Spinal cord (tissue), 10 donors: ENCODE measurements around the gene TEX35. TPM values are rescaled to one million over a fixed set of nuclear protein-coding genes. Genes with fewer than 3 reads are reported as not detected.
A peak's percentile ranks its signal among the peaks of the same experiment; 100 is the strongest.

Experiments used
- DNase-seq, 6 donors: peaks; one replicate each; pipeline versions ENCODE4 v3.0.0 to v3.0.0-alpha.2; 2013 to 2015; ENCODE audit warnings: low spot score in 6 of 6, low read depth in 4 of 6
- H3K27ac ChIP-seq: one replicate; pipeline ENCODE4 v1.5.1; 2013; ENCODE audit warnings: low read depth, low read length, control low read depth
- H3K27me3 ChIP-seq: one replicate; pipeline ENCODE4 v1.6.1; 2013; ENCODE audit warnings: low read length; ENCODE audit not compliant: control insufficient read depth, insufficient read depth
- H3K36me3 ChIP-seq: one replicate; pipeline ENCODE4 v1.6.1; 2013; ENCODE audit warnings: low read length; ENCODE audit not compliant: control insufficient read depth, insufficient read depth
- H3K4me1 ChIP-seq: one replicate; pipeline ENCODE4 v1.6.1; 2013; ENCODE audit warnings: low read length; ENCODE audit not compliant: control insufficient read depth, insufficient read depth
- H3K4me3 ChIP-seq: one replicate; pipeline ENCODE4 v1.5.1; 2013; ENCODE audit warnings: low read depth, low read length, control low read depth
- H3K9me3 ChIP-seq: one replicate; pipeline ENCODE4 v1.6.1; 2013; ENCODE audit warnings: low read length; ENCODE audit not compliant: control insufficient read depth, insufficient read depth
- WGBS: methylation state at CpG from one replicate; pipeline ENCODE4 v1.1.5; 2013; ENCODE audit warnings: missing lambda C conversion rate; ENCODE audit not compliant: insufficient coverage; 5-methylcytosine and 5-hydroxymethylcytosine counted together
- polyA plus RNA-seq, 2 donors: library from polyadenylated mRNA; unstranded; fragments of 120-200 nt; gene quantifications; one replicate each; pipeline ENCODE4 v1.2.1, GENCODE V29; 2013; ENCODE audit not compliant: insufficient read length in 2 of 2
- total RNA-seq, 2 donors: library from RNA; depleted of rRNA in 1 of 2; stranded (reverse); fragments of 120-200 nt in 1 of 2; fragments of >200 nt in 1 of 2; gene quantifications; one replicate each; pipeline versions ENCODE4 v1.2.3 to v1.2.4, GENCODE V29; 2013 to 2014
- donor health status: healthy.

TEX35 gene
- total and polyA plus RNA-seq, 4 donors = 0.22 TPM; not detected in 3

- DNase-seq = no peak
- no peak overlapping the region for H3K27ac ChIP-seq
- H3K27me3 ChIP-seq = no peaks in the 10 kb centered on the region
- no peaks in the 10 kb centered on the region for H3K9me3 ChIP-seq
- WGBS = 92% methylated on average over 6 of the region's 8 CpGs
- peaks cover 5% of the 10 kb centered on the region for H3K4me1 ChIP-seq
- H3K4me3 ChIP-seq = no peak overlapping the region
- H3K36me3 ChIP-seq = no peaks in the 10 kb centered on the region
Measured at GRCh38 chr1:178529364-178530036, 16.6 kb downstream of the TEX35 start.

- Histone ChIP-seq H3K9me3 (no peaks in the 10 kb centered on the region), H3K36me3 (no peaks in the 10 kb centered on the region), H3K27ac (no peak overlapping the region), H3K4me3 (no peak overlapping the region), H3K27me3 (no peaks in the 10 kb centered on the region), H3K4me1 (peaks cover 5% of the 10 kb centered on the region)
- WGBS = 92% methylated on average over 2 of the region's 2 CpGs
- no peak for DNase-seq
Measured at GRCh38 chr1:178530037-178530402, 17.1 kb downstream of the TEX35 start.

- DNase-seq = no peak
- H3K36me3 ChIP-seq = no peaks in the 10 kb centered on the region
- no peaks in the 10 kb centered on the region for H3K27me3 ChIP-seq
- WGBS = 87% methylated on average over 3 of the region's 3 CpGs
- H3K4me3 ChIP-seq = no peak overlapping the region
- no peak overlapping the region for H3K27ac ChIP-seq
- H3K9me3 ChIP-seq = no peaks in the 10 kb centered on the region
- H3K4me1 ChIP-seq = peaks cover 5% of the 10 kb centered on the region
Measured at GRCh38 chr1:178530502-178530901, 17.6 kb downstream of the TEX35 start.

DNA sequence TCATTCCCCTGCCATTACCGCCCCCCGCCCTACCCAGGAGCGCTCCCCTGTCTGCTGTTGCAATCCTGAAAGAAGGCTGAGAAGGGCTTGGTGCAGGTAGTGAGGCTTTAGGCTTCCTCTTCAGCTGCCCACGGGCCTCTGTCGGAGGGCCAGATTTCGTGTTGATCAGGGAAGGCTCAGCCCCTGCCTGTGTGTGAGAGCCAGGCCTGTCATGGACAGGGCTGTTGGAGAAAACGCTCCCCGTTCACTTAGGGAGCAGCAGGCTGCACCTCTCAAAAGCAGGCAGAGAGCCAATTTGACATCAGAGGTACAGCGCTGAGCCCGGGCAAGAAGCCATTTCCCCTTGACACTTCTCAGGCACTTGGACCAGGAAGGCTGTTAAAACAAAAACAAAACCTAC lies 19.0 kb downstream of the TEX35 start:
- Histone ChIP-seq H3K4me3 (no peak overlapping the region), H3K27me3 (no peaks in the 10 kb centered on the region), H3K9me3 (no peaks in the 10 kb centered on the region), H3K27ac (no peak overlapping the region), H3K36me3 (no peaks in the 10 kb centered on the region), H3K4me1 (peaks cover 9% of the 10 kb centered on the region)
- DNase-seq = no peak
- WGBS = 70% methylated on average over 10 of the region's 10 CpGs

DNA sequence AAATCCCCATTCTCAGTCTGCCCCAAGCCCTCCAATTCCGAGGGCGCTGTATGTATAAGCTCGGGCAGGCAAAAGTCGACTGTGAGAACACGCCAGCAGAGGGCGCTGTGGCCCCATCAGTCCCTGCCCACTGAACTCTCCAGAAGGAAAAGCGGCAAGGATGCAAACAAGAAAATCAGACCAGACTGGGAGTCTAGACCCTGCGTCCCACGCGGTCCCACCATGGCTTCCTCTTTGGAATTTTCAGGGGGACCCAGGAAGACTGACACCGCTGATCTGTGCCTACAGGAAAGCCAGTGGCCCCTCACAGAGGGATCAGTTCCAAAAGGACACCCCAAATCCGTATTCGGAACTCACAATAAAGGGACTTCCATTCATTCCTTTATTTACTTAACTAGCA lies 19.5 kb downstream of the TEX35 start:
- no peak overlapping the region for H3K4me3 ChIP-seq
- DNase-seq = peak; percentile 40 to 92 (median 70)

GRCh38 chr1:178533121-178533946 lies 20.4 kb downstream of the TEX35 start:
- Histone ChIP-seq H3K9me3 (no peaks in the 10 kb centered on the region), H3K27ac (no peak overlapping the region), H3K4me3 (no peak overlapping the region), H3K27me3 (no peaks in the 10 kb centered on the region), H3K36me3 (no peaks in the 10 kb centered on the region), H3K4me1 (peaks cover 21% of the 10 kb centered on the region)
- WGBS = 94% methylated on average over 9 of the region's 9 CpGs
- DNase-seq = no peak

More for the DNA sequence above, 19.5 kb downstream of the TEX35 start:
- Histone ChIP-seq H3K4me1 (peaks cover 14% of the 10 kb centered on the region), H3K9me3 (no peaks in the 10 kb centered on the region), H3K27ac (no peak overlapping the region), H3K27me3 (no peaks in the 10 kb centered on the region), H3K36me3 (no peaks in the 10 kb centered on the region)
- WGBS = 5% methylated on average over 11 of the region's 13 CpGs

- H3K27ac ChIP-seq = no peak overlapping the region
- peaks cover 2% of the 10 kb centered on the region for H3K36me3 ChIP-seq
- no peak overlapping the region for H3K4me3 ChIP-seq
- H3K27me3 ChIP-seq = no peaks in the 10 kb centered on the region
- no peak for DNase-seq
- no peaks in the 10 kb centered on the region for H3K9me3 ChIP-seq
- H3K4me1 ChIP-seq = peaks cover 24% of the 10 kb centered on the region
- WGBS = 96% methylated on average over 9 of the region's 9 CpGs
Measured at GRCh38 chr1:178534137-178534868, 21.4 kb downstream of the TEX35 start.

DNA sequence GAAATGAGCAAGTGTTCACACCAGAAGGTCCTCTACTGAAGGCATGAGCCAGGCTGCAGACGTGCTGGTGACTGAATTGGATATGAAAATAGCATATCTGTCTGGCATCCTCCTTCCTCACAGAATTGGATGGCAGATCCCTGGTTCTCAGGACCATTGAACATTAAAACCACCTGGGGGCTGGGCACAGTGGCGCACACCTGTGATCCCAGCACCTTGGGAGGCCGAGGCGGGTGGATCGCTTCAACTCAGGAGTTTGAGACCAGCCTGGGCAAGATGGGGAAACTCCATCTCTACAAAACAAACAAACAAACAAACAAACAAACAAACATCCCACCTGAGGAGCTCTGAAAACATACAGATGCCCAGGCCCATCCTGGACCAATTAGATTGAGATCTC lies 23.4 kb downstream of the TEX35 start:
- H3K27ac ChIP-seq = no peak overlapping the region
- peaks cover 2% of the 10 kb centered on the region for H3K36me3 ChIP-seq
- DNase-seq = peak in 1 of 6 donors; percentile 60
- H3K4me1 ChIP-seq = peaks cover 24% of the 10 kb centered on the region
- no peaks in the 10 kb centered on the region for H3K9me3 ChIP-seq
- H3K27me3 ChIP-seq = no peaks in the 10 kb centered on the region
- 100% methylated on average over 2 of the region's 5 CpGs for WGBS
- H3K4me3 ChIP-seq = no peak overlapping the region

- DNase-seq = peak in 4 of 6 donors; percentile 13 to 90 (median 29)
- peak overlapping the region; percentile 22 for H3K27ac ChIP-seq
- WGBS = 39% methylated on average over 7 of the region's 7 CpGs
Measured at GRCh38 chr1:178536844-178537371, 24.0 kb downstream of the TEX35 start.

More at GRCh38 chr1:178536844-178537371, 24.0 kb downstream of the TEX35 start:
- Histone ChIP-seq H3K4me1 (peaks cover 26% of the 10 kb centered on the region), H3K36me3 (peaks cover 2% of the 10 kb centered on the region), H3K27me3 (no peaks in the 10 kb centered on the region), H3K4me3 (no peak overlapping the region), H3K9me3 (no peaks in the 10 kb centered on the region)
